HepG2 (cell line): ENCODE results near the gene HACD2. TPM values are rescaled to one million over a fixed set of nuclear protein-coding genes. Genes with fewer than 3 reads are reported as not detected.

Experiments
- ATAC-seq: fragments of 200-7000 bp; cut with Tn5 transposase; 3 replicates; pipeline ENCODE4 v1.9.1; 2020; ENCODE audit warnings: mild to moderate bottlenecking, moderate library complexity
- BruUV-seq: library from RNA; stranded (reverse); fragments of 400-500 nt; replicated peaks from 2 replicates; lab custom pipeline; 2021; lab: Mats Ljungman, UMichigan
- CTCF ChIA-PET: fragments of 300-600 bp; formaldehyde crosslinking; extraction: SDS; loops from one replicate; lab custom pipeline; 2021; ENCODE audit warnings: low total read pairs, inconsistent platforms, low intra/inter-chr PET ratio; lab: Yijun Ruan, JAX
- POLR2A ChIA-PET: fragments of 350-600 bp; sonication (Branson Sonifier 250); formaldehyde crosslinking; loops from one replicate; lab custom pipeline; 2020; ENCODE audit warnings: antibody characterized with exemption, inconsistent platforms; lab: Yijun Ruan, JAX
- DNase-seq: peaks from one replicate; pipeline ENCODE4 v3.0.0-alpha.2; 2015; ENCODE audit warnings: low spot score
- FAIRE-seq: peaks from 3 replicates; lab custom pipeline; 2011; peaks lifted over from hg19 to GRCh38; lab: Jason Lieb, UNC
- H2AFZ ChIP-seq: one replicate; pipeline ENCODE4 v1.6.1; 2011; ENCODE audit warnings: low read length, inconsistent platforms
- H3K27ac ChIP-seq: fragments of 300-600 bp; 3 replicates; pipeline ENCODE4 v1.8.0; 2011; ENCODE audit warnings: mixed run types, mild to moderate bottlenecking, mixed read lengths, low read length, inconsistent platforms; ENCODE audit not compliant: insufficient read depth; ENCODE audit errors: extremely low read length
- H3K27me3 ChIP-seq, 2 experiments: fragments of 200-600 bp in 1 of 2; 2 replicates in 1 of 2; 3 replicates in 1 of 2; pipeline versions ENCODE4 v1.6.0 to v1.8.0; 2011; ENCODE audit warnings: low read length in 2 of 2, mild to moderate bottlenecking in 2 of 2, moderate library complexity in 2 of 2, inconsistent platforms in 1 of 2; ENCODE audit not compliant: insufficient read depth in 2 of 2, control insufficient read depth in 1 of 2
- H3K36me3 ChIP-seq, 2 experiments: fragments of 200-600 bp in 1 of 2; replicated peaks in 1 of 2; 2 replicates in 1 of 2; 3 replicates in 1 of 2; pipeline versions ENCODE4 v1.5.1 to v1.8.0; 2011; ENCODE audit warnings: low read length in 2 of 2, inconsistent platforms in 1 of 2; ENCODE audit not compliant: insufficient read depth in 2 of 2, control insufficient read depth in 1 of 2
- H3K4me1 ChIP-seq: 2 replicates; pipeline ENCODE4 v1.5.1; 2012; ENCODE audit warnings: low read length, inconsistent platforms; ENCODE audit not compliant: insufficient read depth
- H3K4me2 ChIP-seq: 2 replicates; pipeline ENCODE4 v1.6.0; 2011; ENCODE audit warnings: low read depth, low read length, inconsistent platforms
- H3K4me3 ChIP-seq, 3 experiments: fragments of 200-600 bp in 1 of 3; sonication (generic), shearing (Covaris generic) in 1 of 3; replicated peaks in 1 of 3; 2 replicates each; pipeline ENCODE4 v1.5.1; 2011 to 2016; ENCODE audit warnings: low read length in 3 of 3, inconsistent platforms in 2 of 3, low read depth in 2 of 3, mild to moderate bottlenecking in 2 of 3, control low read depth in 1 of 3, mixed read lengths in 1 of 3; ENCODE audit not compliant: insufficient read depth in 1 of 3
- H3K79me2 ChIP-seq: one replicate; pipeline ENCODE4 v1.6.1; 2011; ENCODE audit warnings: low read length, inconsistent platforms; ENCODE audit not compliant: insufficient read depth
- H3K9ac ChIP-seq: 2 replicates; pipeline ENCODE4 v1.6.0; 2011; ENCODE audit warnings: mild to moderate bottlenecking, low read depth, low read length, inconsistent platforms; ENCODE audit not compliant: insufficient read depth
- H3K9me3 ChIP-seq: 2 replicates; pipeline ENCODE4 v1.5.1; 2012; ENCODE audit warnings: mild to moderate bottlenecking, low read length
- H4K20me1 ChIP-seq: 2 replicates; pipeline ENCODE4 v1.6.0; 2011; ENCODE audit warnings: inconsistent platforms, mild to moderate bottlenecking, low read length, moderate library complexity; ENCODE audit not compliant: insufficient read depth
- CREB3 ChIP-seq: sonication (generic); formaldehyde crosslinking; IDR thresholded peaks from 2 replicates; pipeline ENCODE4 v1.5.0; 2020; ENCODE audit warnings: missing genetic modification reagents
- EHMT2 ChIP-seq: fragments of 200-600 bp; sonication (generic); IDR thresholded peaks from 2 replicates; pipeline ENCODE4 v1.7.0; 2017; ENCODE audit warnings: antibody characterized with exemption, low read depth, low read length, borderline replicate concordance
- FOXO1 ChIP-seq: sonication (generic); formaldehyde crosslinking; IDR thresholded peaks from 2 replicates; pipeline ENCODE4 v1.4.0; 2020; ENCODE audit warnings: missing genetic modification reagents
- HINFP ChIP-seq: sonication (generic); formaldehyde crosslinking; IDR thresholded peaks from 2 replicates; pipeline ENCODE4 v1.4.0; 2020; ENCODE audit warnings: low read depth, mild to moderate bottlenecking, missing genetic modification reagents
- ZNF496 ChIP-seq: sonication (generic); formaldehyde crosslinking; IDR thresholded peaks from 2 replicates; pipeline ENCODE4 v1.8.1; 2023; ENCODE audit warnings: mild to moderate bottlenecking, moderate library complexity, missing genetic modification reagents; ENCODE audit not compliant: insufficient replicate concordance
- ZNF609 ChIP-seq: sonication (generic); formaldehyde crosslinking; IDR thresholded peaks from 2 replicates; pipeline ENCODE4 v1.4.0; 2020; ENCODE audit warnings: mild to moderate bottlenecking, missing genetic modification reagents, borderline replicate concordance
- ZNF619 ChIP-seq: sonication (generic); formaldehyde crosslinking; IDR thresholded peaks from 2 replicates; pipeline ENCODE4 v1.4.0; 2020; ENCODE audit warnings: mild to moderate bottlenecking, missing genetic modification reagents
- ZNF639 ChIP-seq: conservative IDR thresholded peaks from 2 replicates; pipeline ENCODE4 v1.6.1; 2018; ENCODE audit warnings: missing genetic modification reagents
- WGBS: methylation state at CpG from one replicate; pipeline ENCODE4 v1.1.6; 2017; ENCODE audit warnings: low lambda C conversion rate; 5-methylcytosine and 5-hydroxymethylcytosine counted together
- in situ Hi-C: cut with HindIII; loops from 2 replicates; pipeline ENCODE4 v1.10.0; 2017; ENCODE audit warnings: low pct_unique_long_range_greater_than_20kb; ENCODE audit not compliant: extremely low pct_ligation_motif_present
- intact Hi-C: fragments of 100-400 bp; cut with micrococcal nuclease; formaldehyde crosslinking; loops from one replicate; pipeline ENCODE4 v1.10.0; 2022; ENCODE audit not compliant: unreplicated experiment
- polyA plus RNA-seq, 8 experiments: library from polyadenylated mRNA; depleted of rRNA in 3 of 8; stranded (reverse) in 7 of 8; unstranded in 1 of 8; fragments of >200 nt; fragmentation: Illumina TruSeq in 4 of 8; extraction: Trizol in 4 of 8; gene quantifications; 2 replicates each; pipeline versions ENCODE4 v1.2.1 to v1.2.3, GENCODE V29; 2011 to 2016; ENCODE audit warnings: low read depth in 4 of 8, missing spikeins in 1 of 8, mixed read lengths in 1 of 8; ENCODE audit not compliant: insufficient read depth in 1 of 8
- total RNA-seq, 5 experiments: library from RNA; depleted of rRNA; stranded (reverse); fragments of >200 nt; fragmentation: Illumina TruSeq; extraction: Trizol; gene quantifications; 2 replicates each; pipeline ENCODE4 v1.2.3, GENCODE V29; 2016; ENCODE audit warnings: low read depth in 1 of 5

HACD2 gene
- total and polyA plus RNA-seq, 2 of the 13 experiments (the other 11 are each of a cell fraction or from before 2014, with no cell fraction given), result 47.0 to 50.4 TPM

- Histone ChIP-seq H3K4me3 (no peak overlapping the region), H3K9ac (no peak overlapping the region), H4K20me1 (no peaks in the 10 kb centered on the region), H3K27me3 (peaks cover 0 to 14% of the 10 kb centered on the region in 2 experiments; a peak in 3 of 5 replicates), H3K27ac (no peak overlapping the region), H3K4me1 (peaks cover 13% of the 10 kb centered on the region), H3K9me3 (no peaks in the 10 kb centered on the region), H3K36me3 (no peaks in the 10 kb centered on the region), H3K4me2 (no peak overlapping the region), H2AFZ (no peak overlapping the region), H3K79me2 (no peaks in the 10 kb centered on the region)
- intact Hi-C loops (loop anchor here (5.0 kb wide), 1 partner anchor 1939 kb away; the partner anchor contains the start of gene POLQ), in situ Hi-C loops (loop anchor here (5.0 kb wide), 1 partner anchor 154 kb away; no protein-coding TSS in a partner anchor)
- ChIA-PET POLR2A (no interaction called here), CTCF (interaction anchor here (4.5 kb wide), 1 partner anchor 158 kb away, joined by 34 read pairs; no protein-coding TSS in a partner anchor)
- 79% methylated on average over 7 of the region's 7 CpGs for WGBS
- peak; percentile 9 for ATAC-seq
- no TSS peak for BruUV-seq
- FAIRE-seq, result no peak
- TF ChIP-seq ZNF609 (CRISPR knock-in tag) (no peak), ZNF619 (no peak), ZNF496 (CRISPR knock-in tag) (no peak), HINFP (CRISPR knock-in tag) (no peak), EHMT2 (no peak), ZNF639 (CRISPR knock-in tag) (no peak), FOXO1 (CRISPR knock-in tag) (no peak), CREB3 (no peak)
- no peak for DNase-seq
These were observed 98.4 kb downstream of the HACD2 start for GRCh38 chr3:123486460-123486859.
